Mesendoderm (in vitro differentiated cells): ENCODE measurements around the gene TBC1D14.
"Not testable (repeated sequence)": the region's sequence is repeated elsewhere in the genome, so short reads cannot be mapped to it uniquely, and the experiment has no call there.

Experiments
- DNase-seq: peaks from one replicate; pipeline ENCODE4 v3.0.0; 2013
- H2AK5ac ChIP-seq: 2 replicates; pipeline ENCODE4 v1.6.1; 2013; ENCODE audit warnings: low read length, inconsistent platforms
- H2BK120ac ChIP-seq: 2 replicates; pipeline ENCODE4 v1.6.1; 2013; ENCODE audit warnings: low read depth, mild to moderate bottlenecking, low read length, moderate library complexity, mixed read lengths
- H2BK15ac ChIP-seq: replicated peaks from 2 replicates; pipeline ENCODE4 v1.6.1; 2013; ENCODE audit warnings: low read depth, mild to moderate bottlenecking, moderate library complexity
- H2BK5ac ChIP-seq: 2 replicates; pipeline ENCODE4 v1.6.1; 2013; ENCODE audit warnings: low read length, inconsistent platforms
- H3K18ac ChIP-seq: 2 replicates; pipeline ENCODE4 v1.6.1; 2013; ENCODE audit warnings: mild to moderate bottlenecking, low read length, mixed read lengths
- H3K23ac ChIP-seq: one replicate; pipeline ENCODE4 v1.6.1; 2013; ENCODE audit warnings: low read length
- H3K27ac ChIP-seq: 2 replicates; pipeline ENCODE4 v1.5.1; 2013; ENCODE audit warnings: low read depth, mild to moderate bottlenecking, inconsistent platforms, low read length, moderate library complexity
- H3K27me3 ChIP-seq: 2 replicates; pipeline ENCODE4 v1.6.1; 2013; ENCODE audit warnings: low read length, control low read depth, mild to moderate bottlenecking, inconsistent platforms; ENCODE audit not compliant: insufficient read depth, poor library complexity
- H3K36me3 ChIP-seq: 2 replicates; pipeline ENCODE4 v1.6.1; 2013; ENCODE audit warnings: low read length, inconsistent platforms; ENCODE audit not compliant: control insufficient read depth, insufficient read depth
- H3K4ac ChIP-seq: one replicate; pipeline ENCODE4 v1.6.1; 2013; ENCODE audit warnings: low read depth, mild to moderate bottlenecking, low read length, moderate library complexity
- H3K4me1 ChIP-seq: 2 replicates; pipeline ENCODE4 v1.6.1; 2013; ENCODE audit warnings: low read depth, low read length, inconsistent platforms; ENCODE audit not compliant: control insufficient read depth
- H3K4me2 ChIP-seq: 2 replicates; pipeline ENCODE4 v1.6.1; 2013; ENCODE audit warnings: low read length
- H3K4me3 ChIP-seq: 2 replicates; pipeline ENCODE4 v1.5.1; 2013; ENCODE audit warnings: mild to moderate bottlenecking, low read length
- H3K56ac ChIP-seq: one replicate; pipeline ENCODE4 v1.6.1; 2013; ENCODE audit warnings: low read length
- H3K79me1 ChIP-seq: 2 replicates; pipeline ENCODE4 v1.6.1; 2013; ENCODE audit warnings: low read length, inconsistent platforms
- H3K79me2 ChIP-seq: 2 replicates; pipeline ENCODE4 v1.6.1; 2013; ENCODE audit warnings: mild to moderate bottlenecking, low read length; ENCODE audit not compliant: control insufficient read depth, insufficient read depth
- H3K9ac ChIP-seq: 2 replicates; pipeline ENCODE4 v1.6.1; 2013; ENCODE audit warnings: low read length, inconsistent platforms
- H4K5ac ChIP-seq: one replicate; pipeline ENCODE4 v1.6.1; 2013; ENCODE audit warnings: low read length
- H4K8ac ChIP-seq: one replicate; pipeline ENCODE4 v1.6.1; 2013; ENCODE audit warnings: low read depth, mild to moderate bottlenecking, control low read depth, low read length, moderate library complexity
- WGBS: extraction: QIAGEN DNeasy Blood & Tissue Kit; methylation state at CpG from one replicate; pipeline ENCODE4 v1.1.7; 2013; ENCODE audit warnings: low lambda C conversion rate, missing lambda C conversion rate; ENCODE audit not compliant: insufficient coverage; ENCODE audit errors: extremely low coverage; 5-methylcytosine and 5-hydroxymethylcytosine counted together

Gene TBC1D14

GRCh38 chr4:6901669-6902317 lies 7.8 kb upstream of the TBC1D14 start:
- H2BK120ac ChIP-seq, result no peak overlapping the region
- DNase-seq, result no peak
- H2BK5ac ChIP-seq, result no peak overlapping the region
- WGBS, result no CpG with 5 or more reads among the region's 24 CpGs
- H3K27ac ChIP-seq, result no peak overlapping the region
- H3K23ac ChIP-seq, result no peak overlapping the region
- no peaks in the 10 kb centered on the region for H3K79me2 ChIP-seq
- H4K8ac ChIP-seq, result no peak overlapping the region
- H4K5ac ChIP-seq, result no peak overlapping the region
- H3K4me2 ChIP-seq, result no peak overlapping the region
- H3K36me3 ChIP-seq, result no peaks in the 10 kb centered on the region
- no peaks in the 10 kb centered on the region for H3K79me1 ChIP-seq
- H3K27me3 ChIP-seq, result no peaks in the 10 kb centered on the region
- H3K4ac ChIP-seq, result no peak overlapping the region
- peaks cover 2% of the 10 kb centered on the region for H3K4me1 ChIP-seq
- H3K9ac ChIP-seq, result no peak overlapping the region
- H3K18ac ChIP-seq, result peak overlapping the region; percentile 29
- no peak overlapping the region for H3K4me3 ChIP-seq
- no peak overlapping the region for H2AK5ac ChIP-seq
- no peak overlapping the region for H2BK15ac ChIP-seq
- H3K56ac ChIP-seq, result peak overlapping the region; percentile 58

DNA sequence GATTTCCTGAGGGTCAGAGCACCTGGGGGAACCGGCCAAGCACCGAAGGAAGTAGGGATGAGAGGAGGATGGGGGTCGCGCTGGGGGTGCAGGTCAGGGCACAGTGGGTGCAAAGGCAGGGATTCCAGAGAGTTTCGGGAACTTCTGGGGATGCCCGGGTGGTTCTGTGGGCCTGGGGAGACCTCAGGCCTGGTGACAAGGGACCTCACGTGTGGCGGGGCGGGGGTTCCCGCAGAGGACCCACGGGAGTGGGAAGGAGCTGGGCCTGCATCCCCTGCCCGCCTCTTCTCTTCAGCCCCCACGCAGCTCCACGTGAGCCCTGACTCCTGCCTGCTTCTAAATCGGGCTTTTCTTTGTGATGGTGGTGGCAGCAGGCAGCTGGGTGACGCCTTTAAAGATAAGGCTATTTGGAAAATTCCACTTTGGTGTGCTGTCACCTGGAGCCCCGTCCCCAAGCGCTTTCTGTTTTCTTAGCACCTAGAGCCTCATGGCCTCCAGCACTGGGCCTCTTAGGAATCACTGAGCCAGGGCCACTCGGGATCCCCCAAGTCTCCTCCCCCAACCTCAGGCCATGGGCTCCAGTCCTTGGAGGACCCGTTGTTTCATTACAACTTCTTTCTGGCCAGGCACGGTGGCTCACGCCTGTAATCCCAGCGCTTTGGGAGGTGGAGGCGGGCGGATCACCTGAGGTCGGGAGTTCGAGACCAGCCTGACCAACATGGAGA lies 7.1 kb upstream of the TBC1D14 start:
- H3K18ac ChIP-seq, result peak overlapping the region; percentile 29
- H3K79me1 ChIP-seq, result no peaks in the 10 kb centered on the region

GRCh38 chr4:6905516-6906445 lies 3.8 kb upstream of the TBC1D14 start:
- no peak overlapping the region for H3K23ac ChIP-seq
- H3K79me1 ChIP-seq, result no peaks in the 10 kb centered on the region
- H3K4me1 ChIP-seq, result peaks cover 4% of the 10 kb centered on the region
- no peaks in the 10 kb centered on the region for H3K36me3 ChIP-seq
- no peak overlapping the region for H3K9ac ChIP-seq
- WGBS, result no CpG with 5 or more reads among the region's 13 CpGs
- no peak overlapping the region for H3K18ac ChIP-seq
- H3K4me2 ChIP-seq, result no peak overlapping the region
- H2BK5ac ChIP-seq, result no peak overlapping the region
- H2BK120ac ChIP-seq, result no peak overlapping the region
- no peak overlapping the region for H3K4me3 ChIP-seq
- H3K79me2 ChIP-seq, result no peaks in the 10 kb centered on the region
- H3K56ac ChIP-seq, result no peak overlapping the region
- H3K4ac ChIP-seq, result no peak overlapping the region
- no peak overlapping the region for H4K8ac ChIP-seq
- DNase-seq, result no peak
- no peak overlapping the region for H2BK15ac ChIP-seq
- no peaks in the 10 kb centered on the region for H3K27me3 ChIP-seq
- no peak overlapping the region for H3K27ac ChIP-seq
- H2AK5ac ChIP-seq, result no peak overlapping the region
- H4K5ac ChIP-seq, result no peak overlapping the region

More for the DNA sequence above, 7.1 kb upstream of the TBC1D14 start:
- Histone ChIP-seq H3K27me3 (no peaks in the 10 kb centered on the region), H3K27ac (no peak overlapping the region), H3K4me1 (peaks cover 2% of the 10 kb centered on the region), H3K9ac (no peak overlapping the region), H2AK5ac (no peak overlapping the region), H3K4me2 (no peak overlapping the region), H3K4ac (no peak overlapping the region), H4K8ac (no peak overlapping the region), H2BK15ac (no peak overlapping the region), H2BK5ac (no peak overlapping the region), H3K56ac (peak overlapping the region; percentile 54), H2BK120ac (no peak overlapping the region), H4K5ac (no peak overlapping the region), H3K79me2 (no peaks in the 10 kb centered on the region), H3K4me3 (no peak overlapping the region), H3K36me3 (no peaks in the 10 kb centered on the region), H3K23ac (no peak overlapping the region)
- no CpG with 5 or more reads among the region's 27 CpGs for WGBS
- peak; percentile 65 for DNase-seq

DNA sequence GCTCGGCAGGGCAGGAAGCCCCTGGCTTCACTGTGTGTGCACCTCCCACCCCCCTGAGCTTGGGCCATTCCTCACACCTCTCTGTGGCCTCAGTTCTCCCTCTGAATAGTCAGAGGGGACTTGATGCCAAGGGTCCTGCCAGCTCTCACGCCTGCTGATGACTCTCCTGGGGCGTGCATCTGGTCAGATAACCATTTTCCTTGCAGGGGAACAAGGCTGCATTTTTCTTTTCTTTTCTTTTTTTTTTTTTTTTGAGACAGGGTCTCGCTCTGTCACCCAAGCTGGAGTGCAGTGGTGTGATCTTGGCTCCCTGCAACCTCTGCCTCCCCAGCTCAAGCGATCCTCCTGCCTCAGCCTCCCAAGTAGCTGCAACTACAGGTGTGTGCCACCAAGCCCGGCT lies 3.1 kb upstream of the TBC1D14 start:
- H3K9ac ChIP-seq, H3K4ac ChIP-seq, H3K4me2 ChIP-seq, H3K27ac ChIP-seq, H4K5ac ChIP-seq, H3K79me2 ChIP-seq, H3K4me1 ChIP-seq, H3K27me3 ChIP-seq, H2BK5ac ChIP-seq, H4K8ac ChIP-seq, H2AK5ac ChIP-seq, H3K23ac ChIP-seq, H3K79me1 ChIP-seq, H2BK15ac ChIP-seq, H3K4me3 ChIP-seq, DNase-seq, H3K18ac ChIP-seq, H3K56ac ChIP-seq, H2BK120ac ChIP-seq, H3K36me3 ChIP-seq: not testable (repeated sequence)
- no CpG with 5 or more reads among the region's 6 CpGs for WGBS

- no peak overlapping the region for H2BK5ac ChIP-seq
- WGBS, result no CpG with 5 or more reads among the region's 22 CpGs
- DNase-seq, result peak; percentile 66
Observed at GRCh38 chr4:6907658-6908191, 1.9 kb upstream of the TBC1D14 start.

More at GRCh38 chr4:6907658-6908191, 1.9 kb upstream of the TBC1D14 start:
- Histone ChIP-seq H2BK15ac (no peak overlapping the region), H4K8ac (no peak overlapping the region), H3K36me3 (no peaks in the 10 kb centered on the region), H2AK5ac (no peak overlapping the region), H3K56ac (no peak overlapping the region), H3K27me3 (no peaks in the 10 kb centered on the region), H3K4me1 (peaks cover 2% of the 10 kb centered on the region), H3K27ac (no peak overlapping the region), H3K23ac (no peak overlapping the region), H3K4me2 (no peak overlapping the region), H4K5ac (no peak overlapping the region), H3K79me2 (no peaks in the 10 kb centered on the region), H3K79me1 (peaks cover 1% of the 10 kb centered on the region), H3K18ac (no peak overlapping the region), H3K4ac (no peak overlapping the region), H2BK120ac (no peak overlapping the region), H3K9ac (no peak overlapping the region), H3K4me3 (no peak overlapping the region)
